HEK293 (cell line): ENCODE results near the gene TDG.

Source experiments
- CTCF ChIA-PET: fragments of 350-600 bp; formaldehyde crosslinking; extraction: SDS; loops from one replicate; lab custom pipeline; 2021; ENCODE audit warnings: antibody characterized with exemption; lab: Yijun Ruan, JAX
- POLR2A ChIA-PET: fragments of 300-600 bp; formaldehyde crosslinking; extraction: SDS; loops from one replicate; lab custom pipeline; 2020; ENCODE audit warnings: antibody characterized with exemption, inconsistent platforms; lab: Yijun Ruan, JAX
- H3K27ac ChIP-seq: fragments of 200-500 bp; sonication (Bioruptor generic); 2 replicates; pipeline ENCODE4 v1.5.1; 2014; ENCODE audit warnings: low read depth, low read length, control low read depth, inconsistent platforms; ENCODE audit errors: extremely low read depth
- H3K36me3 ChIP-seq, 2 experiments: fragments of 200-500 bp in 1 of 2; sonication (Bioruptor generic) in 1 of 2; 1 replicate in 1 of 2; 2 replicates in 1 of 2; pipeline ENCODE4 v1.5.1; 2014 to 2017; ENCODE audit warnings: inconsistent platforms in 2 of 2, low read length in 2 of 2; ENCODE audit not compliant: control insufficient read depth in 2 of 2, insufficient read depth in 1 of 2
- H3K4me1 ChIP-seq: fragments of 200-500 bp; sonication (Bioruptor generic); 2 replicates; pipeline ENCODE4 v1.5.1; 2014; ENCODE audit warnings: mild to moderate bottlenecking, low read length, inconsistent platforms; ENCODE audit not compliant: control insufficient read depth, insufficient read depth
- H3K4me3 ChIP-seq: 2 replicates; pipeline ENCODE4 v1.5.1; 2011; ENCODE audit warnings: low read depth, mild to moderate bottlenecking, control low read depth, low read length, moderate library complexity
- H3K9me3 ChIP-seq: fragments of 200-500 bp; sonication (Bioruptor generic); 2 replicates; pipeline ENCODE4 v1.5.1; 2014; ENCODE audit warnings: low read depth, low read length, inconsistent platforms; ENCODE audit not compliant: control insufficient read depth, insufficient read depth
- CTCF ChIP-seq: fragments of 450-650 bp; formaldehyde crosslinking; IDR thresholded peaks from 2 replicates; pipeline ENCODE4 v1.5.1; 2016; ENCODE audit warnings: missing biosample characterization, missing genetic modification characterization
- ELK4 ChIP-seq: IDR thresholded peaks from 2 replicates; pipeline ENCODE4 v1.6.1; 2011; ENCODE audit warnings: mild to moderate bottlenecking, low read depth, low read length, borderline replicate concordance
- KLF16 ChIP-seq: fragments of 450-650 bp; formaldehyde crosslinking; IDR thresholded peaks from 2 replicates; pipeline ENCODE4 v1.5.1; 2017; ENCODE audit warnings: missing biosample characterization, missing genetic modification characterization
- OVOL3 ChIP-seq: fragments of 450-650 bp; formaldehyde crosslinking; IDR thresholded peaks from 2 replicates; pipeline ENCODE4 v1.5.1; 2016; ENCODE audit warnings: missing biosample characterization, missing genetic modification characterization
- PATZ1 ChIP-seq: fragments of 450-650 bp; formaldehyde crosslinking; IDR thresholded peaks from 2 replicates; pipeline ENCODE4 v1.5.1; 2016; ENCODE audit warnings: missing biosample characterization, missing genetic modification characterization
- TCF7L2 ChIP-seq: IDR thresholded peaks from 2 replicates; pipeline ENCODE4 v1.6.1; 2011; ENCODE audit warnings: low read depth, mild to moderate bottlenecking, inconsistent platforms, low read length, moderate library complexity, borderline replicate concordance
- ZBTB8A ChIP-seq: fragments of 450-650 bp; formaldehyde crosslinking; IDR thresholded peaks from 2 replicates; pipeline ENCODE4 v1.5.1; 2016; ENCODE audit warnings: missing biosample characterization, missing genetic modification characterization
- ZFP37 ChIP-seq: fragments of 450-650 bp; formaldehyde crosslinking; IDR thresholded peaks from 2 replicates; pipeline ENCODE4 v1.5.1; 2016; ENCODE audit warnings: missing biosample characterization, missing genetic modification characterization
- ZNF2 ChIP-seq: fragments of 450-650 bp; formaldehyde crosslinking; IDR thresholded peaks from 2 replicates; pipeline ENCODE4 v1.5.1; 2016; ENCODE audit warnings: missing biosample characterization, missing genetic modification characterization
- ZNF202 ChIP-seq: fragments of 450-650 bp; formaldehyde crosslinking; IDR thresholded peaks from 2 replicates; pipeline ENCODE4 v1.5.1; 2016; ENCODE audit warnings: missing biosample characterization, missing genetic modification characterization, borderline replicate concordance
- ZNF366 ChIP-seq: fragments of 450-650 bp; formaldehyde crosslinking; conservative IDR thresholded peaks from 2 replicates; pipeline ENCODE4 v1.5.1; 2016; ENCODE audit warnings: missing biosample characterization, missing genetic modification characterization
- ZNF529 ChIP-seq: fragments of 450-650 bp; formaldehyde crosslinking; IDR thresholded peaks from 2 replicates; pipeline ENCODE4 v1.5.1; 2017; ENCODE audit warnings: missing genetic modification characterization, missing biosample characterization; ENCODE audit not compliant: insufficient replicate concordance
- ZNF571 ChIP-seq: fragments of 450-650 bp; formaldehyde crosslinking; IDR thresholded peaks from 2 replicates; pipeline ENCODE4 v1.5.0; 2017; ENCODE audit warnings: missing biosample characterization, missing genetic modification characterization
- ZNF664 ChIP-seq: fragments of 450-650 bp; formaldehyde crosslinking; IDR thresholded peaks from 2 replicates; pipeline ENCODE4 v1.5.1; 2016; ENCODE audit warnings: missing biosample characterization, missing genetic modification characterization
- ZNF707 ChIP-seq: fragments of 450-650 bp; formaldehyde crosslinking; IDR thresholded peaks from 2 replicates; pipeline ENCODE4 v1.5.1; 2016; ENCODE audit warnings: missing biosample characterization, missing genetic modification characterization
- ZNF768 ChIP-seq: fragments of 450-650 bp; formaldehyde crosslinking; IDR thresholded peaks from 2 replicates; pipeline ENCODE4 v1.5.1; 2018; ENCODE audit warnings: missing biosample characterization, mild to moderate bottlenecking, missing genetic modification characterization
- ZNF837 ChIP-seq: fragments of 450-650 bp; formaldehyde crosslinking; IDR thresholded peaks from 2 replicates; pipeline ENCODE4 v1.5.1; 2016; ENCODE audit warnings: missing biosample characterization, missing genetic modification characterization
- TF ChIP-seq, protein P1 (sequence below): fragments of 450-650 bp; formaldehyde crosslinking; IDR thresholded peaks from 2 replicates; pipeline ENCODE4 v1.5.1; 2016; ENCODE audit warnings: missing biosample characterization, missing genetic modification characterization
- TF ChIP-seq, protein P2 (sequence below): fragments of 450-650 bp; formaldehyde crosslinking; IDR thresholded peaks from 2 replicates; pipeline ENCODE4 v1.5.1; 2016; ENCODE audit warnings: missing biosample characterization, missing genetic modification characterization, borderline replicate concordance
- TF ChIP-seq, protein P3 (sequence below): fragments of 450-650 bp; IDR thresholded peaks from 2 replicates; pipeline ENCODE4 v1.5.1; 2018; ENCODE audit warnings: missing biosample characterization, mild to moderate bottlenecking, missing genetic modification characterization
- TF ChIP-seq, protein P4 (sequence below): fragments of 450-650 bp; formaldehyde crosslinking; IDR thresholded peaks from 2 replicates; pipeline ENCODE4 v1.5.1; 2016; ENCODE audit warnings: missing biosample characterization, missing genetic modification characterization

Gene TDG

GRCh38 chr12:103929046-103929783 lies 36.5 kb upstream of the TDG start:
- Histone ChIP-seq H3K9me3 (no peaks in the 10 kb centered on the region), H3K27ac (peak overlapping the region; percentile 74), H3K4me3 (peak overlapping the region; percentile 69), H3K36me3 (peaks cover 11 to 34% of the 10 kb centered on the region in 2 experiments), H3K4me1 (peaks cover 10% of the 10 kb centered on the region)
- POLR2A ChIA-PET, result interaction anchor here (0.6 to 2.7 kb wide), 31 partner anchors 12 to 1174 kb away, joined by 3 to 49 read pairs (median 5); partner anchors contain the start of genes HCFC2, NFYB, NT5DC3 and TDG
- CTCF ChIA-PET, result interaction anchor here (1.0 to 1.2 kb wide), 2 partner anchors 11 to 45 kb away, joined by 3 to 4 read pairs; no protein-coding TSS in a partner anchor
- TF ChIP-seq, protein P1, sequence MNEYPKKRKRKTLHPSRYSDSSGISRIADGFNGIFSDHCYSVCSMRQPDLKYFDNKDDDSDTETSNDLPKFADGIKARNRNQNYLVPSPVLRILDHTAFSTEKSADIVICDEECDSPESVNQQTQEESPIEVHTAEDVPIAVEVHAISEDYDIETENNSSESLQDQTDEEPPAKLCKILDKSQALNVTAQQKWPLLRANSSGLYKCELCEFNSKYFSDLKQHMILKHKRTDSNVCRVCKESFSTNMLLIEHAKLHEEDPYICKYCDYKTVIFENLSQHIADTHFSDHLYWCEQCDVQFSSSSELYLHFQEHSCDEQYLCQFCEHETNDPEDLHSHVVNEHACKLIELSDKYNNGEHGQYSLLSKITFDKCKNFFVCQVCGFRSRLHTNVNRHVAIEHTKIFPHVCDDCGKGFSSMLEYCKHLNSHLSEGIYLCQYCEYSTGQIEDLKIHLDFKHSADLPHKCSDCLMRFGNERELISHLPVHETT (tag by site-specific recombination), result no peak
- 0 out of 2 replicates have a peak, but pooled peaks have one; percentile 8 for TF ChIP-seq ZNF366 (tag by site-specific recombination)
- TF ChIP-seq OVOL3 (tag by site-specific recombination), result no peak
- no peak for TF ChIP-seq ZNF202 (tag by site-specific recombination)
- no peak for TF ChIP-seq ZNF707
- no peak for TF ChIP-seq ZNF837 (tag by site-specific recombination)
- TF ChIP-seq ZFP37 (tag by site-specific recombination), result no peak; the same call in 1 of the 2 replicates
- no peak for TF ChIP-seq CTCF (tag by site-specific recombination)
- no peak for TF ChIP-seq ZNF768 (tag by site-specific recombination)
- TF ChIP-seq, protein P2, sequence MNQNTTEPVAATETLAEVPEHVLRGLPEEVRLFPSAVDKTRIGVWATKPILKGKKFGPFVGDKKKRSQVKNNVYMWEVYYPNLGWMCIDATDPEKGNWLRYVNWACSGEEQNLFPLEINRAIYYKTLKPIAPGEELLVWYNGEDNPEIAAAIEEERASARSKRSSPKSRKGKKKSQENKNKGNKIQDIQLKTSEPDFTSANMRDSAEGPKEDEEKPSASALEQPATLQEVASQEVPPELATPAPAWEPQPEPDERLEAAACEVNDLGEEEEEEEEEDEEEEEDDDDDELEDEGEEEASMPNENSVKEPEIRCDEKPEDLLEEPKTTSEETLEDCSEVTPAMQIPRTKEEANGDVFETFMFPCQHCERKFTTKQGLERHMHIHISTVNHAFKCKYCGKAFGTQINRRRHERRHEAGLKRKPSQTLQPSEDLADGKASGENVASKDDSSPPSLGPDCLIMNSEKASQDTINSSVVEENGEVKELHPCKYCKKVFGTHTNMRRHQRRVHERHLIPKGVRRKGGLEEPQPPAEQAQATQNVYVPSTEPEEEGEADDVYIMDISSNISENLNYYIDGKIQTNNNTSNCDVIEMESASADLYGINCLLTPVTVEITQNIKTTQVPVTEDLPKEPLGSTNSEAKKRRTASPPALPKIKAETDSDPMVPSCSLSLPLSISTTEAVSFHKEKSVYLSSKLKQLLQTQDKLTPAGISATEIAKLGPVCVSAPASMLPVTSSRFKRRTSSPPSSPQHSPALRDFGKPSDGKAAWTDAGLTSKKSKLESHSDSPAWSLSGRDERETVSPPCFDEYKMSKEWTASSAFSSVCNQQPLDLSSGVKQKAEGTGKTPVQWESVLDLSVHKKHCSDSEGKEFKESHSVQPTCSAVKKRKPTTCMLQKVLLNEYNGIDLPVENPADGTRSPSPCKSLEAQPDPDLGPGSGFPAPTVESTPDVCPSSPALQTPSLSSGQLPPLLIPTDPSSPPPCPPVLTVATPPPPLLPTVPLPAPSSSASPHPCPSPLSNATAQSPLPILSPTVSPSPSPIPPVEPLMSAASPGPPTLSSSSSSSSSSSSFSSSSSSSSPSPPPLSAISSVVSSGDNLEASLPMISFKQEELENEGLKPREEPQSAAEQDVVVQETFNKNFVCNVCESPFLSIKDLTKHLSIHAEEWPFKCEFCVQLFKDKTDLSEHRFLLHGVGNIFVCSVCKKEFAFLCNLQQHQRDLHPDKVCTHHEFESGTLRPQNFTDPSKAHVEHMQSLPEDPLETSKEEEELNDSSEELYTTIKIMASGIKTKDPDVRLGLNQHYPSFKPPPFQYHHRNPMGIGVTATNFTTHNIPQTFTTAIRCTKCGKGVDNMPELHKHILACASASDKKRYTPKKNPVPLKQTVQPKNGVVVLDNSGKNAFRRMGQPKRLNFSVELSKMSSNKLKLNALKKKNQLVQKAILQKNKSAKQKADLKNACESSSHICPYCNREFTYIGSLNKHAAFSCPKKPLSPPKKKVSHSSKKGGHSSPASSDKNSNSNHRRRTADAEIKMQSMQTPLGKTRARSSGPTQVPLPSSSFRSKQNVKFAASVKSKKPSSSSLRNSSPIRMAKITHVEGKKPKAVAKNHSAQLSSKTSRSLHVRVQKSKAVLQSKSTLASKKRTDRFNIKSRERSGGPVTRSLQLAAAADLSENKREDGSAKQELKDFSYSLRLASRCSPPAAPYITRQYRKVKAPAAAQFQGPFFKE (tag by site-specific recombination), result no peak
- TF ChIP-seq ZNF571 (tag by site-specific recombination), result no peak
- peak; percentile 70; the same call in 1 of the 2 replicates for TF ChIP-seq KLF16
- TF ChIP-seq, protein P3, sequence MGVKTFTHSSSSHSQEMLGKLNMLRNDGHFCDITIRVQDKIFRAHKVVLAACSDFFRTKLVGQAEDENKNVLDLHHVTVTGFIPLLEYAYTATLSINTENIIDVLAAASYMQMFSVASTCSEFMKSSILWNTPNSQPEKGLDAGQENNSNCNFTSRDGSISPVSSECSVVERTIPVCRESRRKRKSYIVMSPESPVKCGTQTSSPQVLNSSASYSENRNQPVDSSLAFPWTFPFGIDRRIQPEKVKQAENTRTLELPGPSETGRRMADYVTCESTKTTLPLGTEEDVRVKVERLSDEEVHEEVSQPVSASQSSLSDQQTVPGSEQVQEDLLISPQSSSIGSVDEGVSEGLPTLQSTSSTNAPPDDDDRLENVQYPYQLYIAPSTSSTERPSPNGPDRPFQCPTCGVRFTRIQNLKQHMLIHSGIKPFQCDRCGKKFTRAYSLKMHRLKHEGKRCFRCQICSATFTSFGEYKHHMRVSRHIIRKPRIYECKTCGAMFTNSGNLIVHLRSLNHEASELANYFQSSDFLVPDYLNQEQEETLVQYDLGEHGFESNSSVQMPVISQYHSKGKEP (tag by site-specific recombination), result no peak
- no peak for TF ChIP-seq ZBTB8A (tag by site-specific recombination)
- TF ChIP-seq ELK4, result no peak
- TF ChIP-seq ZNF664 (tag by site-specific recombination), result no peak
- peak; percentile 93 for TF ChIP-seq PATZ1 (tag by site-specific recombination)
- TF ChIP-seq TCF7L2, result no peak
- TF ChIP-seq, protein P4, sequence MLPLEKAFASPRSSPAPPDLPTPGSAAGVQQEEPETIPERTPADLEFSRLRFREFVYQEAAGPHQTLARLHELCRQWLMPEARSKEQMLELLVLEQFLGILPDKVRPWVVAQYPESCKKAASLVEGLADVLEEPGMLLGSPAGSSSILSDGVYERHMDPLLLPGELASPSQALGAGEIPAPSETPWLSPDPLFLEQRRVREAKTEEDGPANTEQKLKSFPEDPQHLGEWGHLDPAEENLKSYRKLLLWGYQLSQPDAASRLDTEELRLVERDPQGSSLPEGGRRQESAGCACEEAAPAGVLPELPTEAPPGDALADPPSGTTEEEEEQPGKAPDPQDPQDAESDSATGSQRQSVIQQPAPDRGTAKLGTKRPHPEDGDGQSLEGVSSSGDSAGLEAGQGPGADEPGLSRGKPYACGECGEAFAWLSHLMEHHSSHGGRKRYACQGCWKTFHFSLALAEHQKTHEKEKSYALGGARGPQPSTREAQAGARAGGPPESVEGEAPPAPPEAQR (tag by site-specific recombination), result no peak
- peak; percentile 62; the same call in 1 of the 2 replicates for TF ChIP-seq ZNF2 (tag by site-specific recombination)
- no peak for TF ChIP-seq ZNF529 (tag by site-specific recombination)
